H1 (cell line): ENCODE measurements around the gene BCAS3. TPM values are rescaled to one million over a fixed set of nuclear protein-coding genes. Genes with fewer than 3 reads are reported as not detected.

Source experiments
- CTCF ChIA-PET: fragments of 300-600 bp; sonication (Branson Sonifier 250); formaldehyde crosslinking; loops from one replicate; lab custom pipeline; 2021; ENCODE audit not compliant: partially characterized antibody; lab: Charles Lee
- POLR2A ChIA-PET: fragments of 300-600 bp; sonication (Branson Sonifier 250); formaldehyde crosslinking; loops from one replicate; lab custom pipeline; 2021; ENCODE audit warnings: inconsistent platforms; ENCODE audit not compliant: partially characterized antibody; lab: Charles Lee
- DNase-seq, 2 experiments: peaks; one replicate each; pipeline versions ENCODE4 v3.0.0 to v3.0.0-alpha.2; 2010 to 2022; ENCODE audit warnings: low spot score in 2 of 2, low read depth in 1 of 2, mixed read lengths in 1 of 2
- FAIRE-seq: peaks from 2 replicates; lab custom pipeline; 2011; peaks lifted over from hg19 to GRCh38; lab: Jason Lieb, UNC
- H2AFZ ChIP-seq: 2 replicates; pipeline ENCODE4 v1.8.1; 2012; ENCODE audit warnings: low read length, inconsistent platforms
- H2AK5ac ChIP-seq: 2 replicates; pipeline ENCODE4 v1.6.1; 2013; ENCODE audit warnings: low read depth, low read length
- H2BK120ac ChIP-seq: replicated peaks from 2 replicates; pipeline ENCODE3; 2013; ENCODE audit warnings: low read depth, low read length, inconsistent platforms
- H2BK12ac ChIP-seq: 2 replicates; pipeline ENCODE4 v1.6.1; 2013; ENCODE audit warnings: low read depth, low read length
- H2BK15ac ChIP-seq: 2 replicates; pipeline ENCODE4 v1.6.1; 2013; ENCODE audit warnings: low read length
- H2BK20ac ChIP-seq: 2 replicates; pipeline ENCODE4 v1.6.1; 2013; ENCODE audit warnings: low read length
- H2BK5ac ChIP-seq: 2 replicates; pipeline ENCODE4 v1.6.1; 2013; ENCODE audit warnings: low read depth, low read length
- H3K14ac ChIP-seq: 2 replicates; pipeline ENCODE4 v1.6.1; 2013; ENCODE audit warnings: inconsistent platforms; ENCODE audit not compliant: insufficient read length
- H3K18ac ChIP-seq: 2 replicates; pipeline ENCODE4 v1.6.1; 2013; ENCODE audit warnings: low read length; ENCODE audit errors: extremely low read depth
- H3K23ac ChIP-seq: 2 replicates; pipeline ENCODE4 v1.6.1; 2013; ENCODE audit warnings: inconsistent platforms; ENCODE audit not compliant: insufficient read length
- H3K23me2 ChIP-seq: 2 replicates; pipeline ENCODE4 v1.6.1; 2013; ENCODE audit warnings: low read depth, low read length
- H3K27ac ChIP-seq: 2 replicates; pipeline ENCODE4 v1.6.1; 2011; ENCODE audit warnings: low read depth, low read length, inconsistent platforms
- H3K27me3 ChIP-seq, 4 experiments: replicated peaks in 1 of 4; 1 replicate in 1 of 4; 2 replicates in 3 of 4; pipeline versions ENCODE4 v1.6.1 to v1.8.1; 2011 to 2013; ENCODE audit warnings: low read length in 3 of 4, mild to moderate bottlenecking in 3 of 4, inconsistent platforms in 2 of 4, mixed read lengths in 2 of 4, moderate library complexity in 1 of 4; ENCODE audit not compliant: control insufficient read depth in 3 of 4, insufficient read depth in 3 of 4; ENCODE audit errors: extremely low read depth in 1 of 4
- H3K36me3 ChIP-seq, 4 experiments: 2 replicates each; pipeline versions ENCODE4 v1.6.1 to v1.8.1; 2011 to 2013; ENCODE audit warnings: mild to moderate bottlenecking in 4 of 4, low read length in 3 of 4, moderate library complexity in 2 of 4, control low read depth in 1 of 4, inconsistent platforms in 1 of 4; ENCODE audit not compliant: insufficient read depth in 4 of 4, control insufficient read depth in 2 of 4
- H3K4ac ChIP-seq: replicated peaks from 2 replicates; pipeline ENCODE3; 2013; ENCODE audit warnings: low read length, low read depth, mixed read lengths, inconsistent platforms; ENCODE audit not compliant: insufficient read length
- H3K4me1 ChIP-seq, 4 experiments: replicated peaks in 1 of 4; 1 replicate in 1 of 4; 2 replicates in 3 of 4; pipeline versions ENCODE4 v1.6.1 to v1.8.1; 2011 to 2013; ENCODE audit warnings: low read length in 3 of 4, inconsistent platforms in 2 of 4, mixed read lengths in 1 of 4; ENCODE audit not compliant: insufficient read depth in 4 of 4, control insufficient read depth in 3 of 4
- H3K4me2 ChIP-seq, 2 experiments: 2 replicates each; pipeline versions ENCODE4 v1.6.1 to v1.8.1; 2011 to 2013; ENCODE audit warnings: low read depth in 2 of 2, low read length in 2 of 2, control low read depth in 1 of 2, inconsistent platforms in 1 of 2, mild to moderate bottlenecking in 1 of 2; ENCODE audit not compliant: insufficient read depth in 1 of 2
- H3K4me3 ChIP-seq, 4 experiments: fragments of 200-600, 300-600 bp in 1 of 4; sonication (generic), shearing (Covaris generic), sonication (Bioruptor Twin) in 1 of 4; 2 replicates each; pipeline versions ENCODE4 v1.5.1 to v1.8.1; 2011 to 2016; ENCODE audit warnings: low read length in 4 of 4, low read depth in 3 of 4, control low read depth in 2 of 4, inconsistent platforms in 2 of 4, mild to moderate bottlenecking in 2 of 4, mixed read lengths in 1 of 4, moderate library complexity in 1 of 4; ENCODE audit not compliant: insufficient read depth in 2 of 4; ENCODE audit errors: extremely low read depth in 1 of 4
- H3K56ac ChIP-seq: replicated peaks from 2 replicates; pipeline ENCODE3; 2013; ENCODE audit warnings: low read depth, mild to moderate bottlenecking, mixed read lengths, low read length, inconsistent platforms; ENCODE audit not compliant: insufficient read length
- H3K79me1 ChIP-seq: 2 replicates; pipeline ENCODE4 v1.6.1; 2013; ENCODE audit warnings: low read depth, low read length, control low read depth
- H3K79me2 ChIP-seq, 2 experiments: 2 replicates each; pipeline versions ENCODE4 v1.6.1 to v1.8.1; 2012 to 2013; ENCODE audit warnings: low read length in 2 of 2, mild to moderate bottlenecking in 2 of 2, inconsistent platforms in 1 of 2; ENCODE audit not compliant: insufficient read depth in 2 of 2, control insufficient read depth in 1 of 2
- H3K9ac ChIP-seq, 4 experiments: replicated peaks in 1 of 4; 1 replicate in 1 of 4; 2 replicates in 3 of 4; pipeline versions ENCODE4 v1.6.1 to v1.8.1; 2011 to 2013; ENCODE audit warnings: low read depth in 3 of 4, low read length in 3 of 4, control low read depth in 2 of 4, mild to moderate bottlenecking in 2 of 4, moderate library complexity in 2 of 4, inconsistent platforms in 1 of 4; ENCODE audit errors: extremely low read depth in 1 of 4
- H3K9me3 ChIP-seq, 2 experiments: 2 replicates each; pipeline versions ENCODE4 v1.6.1 to v1.8.1; 2012 to 2013; ENCODE audit warnings: mild to moderate bottlenecking in 2 of 2, moderate library complexity in 2 of 2, control low read depth in 1 of 2, inconsistent platforms in 1 of 2, low read depth in 1 of 2, low read length in 1 of 2, mixed read lengths in 1 of 2; ENCODE audit not compliant: insufficient read depth in 2 of 2
- H4K20me1 ChIP-seq, 2 experiments: replicated peaks in 1 of 2; 2 replicates each; pipeline versions ENCODE3 to v1.8.1; 2011 to 2013; ENCODE audit warnings: inconsistent platforms in 2 of 2, low read length in 2 of 2, mild to moderate bottlenecking in 1 of 2; ENCODE audit not compliant: insufficient read depth in 2 of 2, control insufficient read depth in 1 of 2
- H4K5ac ChIP-seq: 2 replicates; pipeline ENCODE4 v1.6.1; 2013; ENCODE audit warnings: low read length, low read depth, mixed read lengths, inconsistent platforms; ENCODE audit not compliant: insufficient read length
- H4K8ac ChIP-seq: 2 replicates; pipeline ENCODE4 v1.8.0; 2013; ENCODE audit warnings: mild to moderate bottlenecking, moderate library complexity, low read length, inconsistent platforms; ENCODE audit not compliant: insufficient read depth; ENCODE audit errors: extremely low read depth
- H4K91ac ChIP-seq: replicated peaks from 2 replicates; pipeline ENCODE3; 2013; ENCODE audit warnings: low read length, mixed read lengths, inconsistent platforms; ENCODE audit not compliant: insufficient read length
- KDM5A ChIP-seq: fragments of 200-600 bp; IDR thresholded peaks from 2 replicates; pipeline ENCODE4 v1.7.1; 2012; ENCODE audit warnings: mild to moderate bottlenecking, low read length, inconsistent platforms, mixed read lengths
- RAD21 ChIP-seq, 2 experiments: IDR thresholded peaks in 1 of 2; conservative IDR thresholded peaks in 1 of 2; 2 replicates each; pipeline ENCODE4 v1.6.1; 2011; ENCODE audit warnings: low read depth in 2 of 2, low read length in 2 of 2, improper control_type of control experiment in 1 of 2, inconsistent platforms in 1 of 2, mild to moderate bottlenecking in 1 of 2, moderate library complexity in 1 of 2
- RNF2 ChIP-seq: fragments of 200-900, 300-1000 bp; sonication (generic); IDR thresholded peaks from 2 replicates; pipeline ENCODE4 v1.7.1; 2016; ENCODE audit warnings: borderline replicate concordance, low read depth, mild to moderate bottlenecking, antibody characterized with exemption, low read length; ENCODE audit not compliant: poor library complexity, severe bottlenecking; ENCODE audit errors: missing control alignments
- WGBS, 2 experiments: shearing (Covaris generic) in 1 of 2; methylation state at CpG; one replicate each; pipeline versions ENCODE4 v1.1.6 to v1.1.7; 2013 to 2015; ENCODE audit warnings: low lambda C conversion rate in 2 of 2, mixed read lengths in 2 of 2, inconsistent platforms in 1 of 2, low coverage in 1 of 2, missing lambda C conversion rate in 1 of 2; ENCODE audit not compliant: insufficient replicate concordance in 2 of 2, insufficient coverage in 1 of 2, insufficient read length in 1 of 2; ENCODE audit errors: extremely low coverage in 1 of 2, missing lambda C conversion rate in 1 of 2; 5-methylcytosine and 5-hydroxymethylcytosine counted together
- polyA plus RNA-seq, 7 experiments: library from polyadenylated mRNA; depleted of rRNA in 3 of 7; stranded (reverse) in 5 of 7; unstranded in 2 of 7; fragments of >200 nt in 5 of 7; fragments of 200-250 nt in 2 of 7; gene quantifications; 1 replicate in 5 of 7; 2 replicates in 1 of 7; 4 replicates in 1 of 7; pipeline versions ENCODE4 v1.2.1 to v1.2.3, GENCODE V29; 2011 to 2013; ENCODE audit warnings: missing spikeins in 2 of 7, mixed read lengths in 2 of 7
- total RNA-seq: library from RNA; stranded (reverse); fragmentation: NEBNext Ultra II Directional; extraction: Animal tissue kit (Norgen Biotek cat#: 25700); gene quantifications from 2 replicates; pipeline ENCODE4 v1.2.1, GENCODE V29; 2021
- TF ChIP-seq, protein P1 (sequence below), 3 experiments: IDR thresholded peaks; 1 replicate in 2 of 3; 2 replicates in 1 of 3; pipeline versions ENCODE4 v1.5.1 to v1.6.1; 2011; ENCODE audit warnings: low read length in 3 of 3, mild to moderate bottlenecking in 3 of 3, inconsistent platforms in 2 of 3, low read depth in 1 of 3, moderate library complexity in 1 of 3; ENCODE audit not compliant: insufficient read depth in 1 of 3; ENCODE audit errors: control extremely low read depth in 1 of 3

BCAS3 gene
- total and polyA plus RNA-seq, 2 of the 8 experiments (the other 6 are each of a cell fraction or from before 2014, with no cell fraction given), result 9.9 to 13.3 TPM

DNA sequence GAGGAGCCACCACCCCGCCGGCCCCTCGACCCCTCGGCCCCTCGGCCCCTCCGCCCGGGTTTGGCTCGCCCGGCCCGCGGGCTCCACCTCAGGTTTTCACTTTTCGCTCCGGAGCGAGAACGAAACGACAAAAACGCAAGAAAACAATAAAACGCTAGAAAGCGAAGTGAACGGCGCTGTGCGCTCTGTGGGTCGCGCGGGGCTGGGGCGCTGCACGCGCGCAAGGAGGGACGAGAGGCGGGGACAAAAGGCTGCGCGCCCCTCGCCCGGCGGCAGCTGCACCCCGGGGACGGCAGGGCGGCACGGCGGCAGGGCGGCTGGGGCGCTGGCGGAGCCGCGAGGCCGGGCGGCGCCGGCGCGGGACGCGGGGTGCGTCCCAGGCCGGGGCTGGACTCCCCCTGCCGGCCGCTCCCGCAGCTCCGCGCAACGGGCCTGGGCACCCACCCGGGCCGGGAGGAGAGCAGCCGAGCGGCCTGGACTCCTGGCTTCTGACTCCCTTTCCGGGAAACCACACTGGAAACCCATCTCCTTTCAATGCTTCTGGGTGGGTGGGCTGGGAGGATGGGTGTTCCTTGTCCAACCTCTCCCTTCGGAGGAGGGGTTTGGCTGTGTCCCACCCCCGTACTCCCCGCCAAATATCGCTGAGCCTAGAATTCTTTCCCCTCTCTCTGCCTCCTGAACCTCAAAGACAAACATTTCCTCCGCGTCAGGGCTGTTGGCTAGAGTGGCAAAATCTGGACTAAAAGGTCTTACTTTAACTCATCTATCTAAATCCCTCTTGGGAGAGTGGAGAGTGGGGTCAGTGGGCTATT is 731.9 kb downstream of the BCAS3 start:
- H3K18ac ChIP-seq, result no peak overlapping the region
- no peaks in the 10 kb centered on the region; a peak in 1 of 4 replicates for H3K9me3 ChIP-seq
- no peak overlapping the region for H3K27ac ChIP-seq
- H3K23me2 ChIP-seq, result peaks cover 16% of the 10 kb centered on the region
- H4K8ac ChIP-seq, result no peak overlapping the region
- H3K36me3 ChIP-seq, result peaks cover 0 to 13% (median 0%) of the 10 kb centered on the region in 4 experiments; a peak in 1 of 8 replicates
- no peaks in the 10 kb centered on the region for H3K79me1 ChIP-seq
- H2BK120ac ChIP-seq, result no peak overlapping the region
- no peaks in the 10 kb centered on the region for H3K79me2 ChIP-seq
- H2BK20ac ChIP-seq, result no peak overlapping the region
- H3K14ac ChIP-seq, result no peak overlapping the region
- ChIA-PET POLR2A (interaction anchor here (1.7 to 2.3 kb wide), 2 partner anchors 11 to 53 kb away, joined by 6 to 8 read pairs; no protein-coding TSS in a partner anchor), CTCF (interaction anchor here (0.6 to 8.8 kb wide), 15 partner anchors 10 to 455 kb away, joined by 3 to 108 read pairs (median 5); partner anchors contain the start of gene TBX2)
- no peak overlapping the region for H4K5ac ChIP-seq
- H3K4me3 ChIP-seq, result peak overlapping the region in 1 of 4 experiments; percentile 49; a peak in 2 of 8 replicates
- H3K4me1 ChIP-seq, result peaks cover 0 to 33% (median 21%) of the 10 kb centered on the region in 4 experiments; a peak in 5 of 7 replicates
- no peak overlapping the region for H2BK15ac ChIP-seq
- H4K91ac ChIP-seq, result no peak overlapping the region
- peak overlapping the region in 1 of 2 experiments; percentile 37 for H3K4me2 ChIP-seq
- H2AFZ ChIP-seq, result no peak overlapping the region
- 4% methylated on average over 19 of the region's 73 CpGs; no CpG with 5 or more reads in 1 of the 2 experiments for WGBS, 2 experiments
- no peak overlapping the region for H2AK5ac ChIP-seq
- peaks cover 71 to 99% (median 94%) of the 10 kb centered on the region in 4 experiments for H3K27me3 ChIP-seq
- H4K20me1 ChIP-seq, result peaks cover 19 to 21% of the 10 kb centered on the region in 2 experiments
- no peak overlapping the region for H2BK12ac ChIP-seq
- no peak overlapping the region for H3K4ac ChIP-seq
- no peak overlapping the region for H2BK5ac ChIP-seq
- DNase-seq (peak in 1 of 2 experiments; percentile 73), FAIRE-seq (no peak)
- H3K9ac ChIP-seq, result no peak overlapping the region
- no peak overlapping the region for H3K23ac ChIP-seq
- H3K56ac ChIP-seq, result no peak overlapping the region
- TF ChIP-seq, protein P1, sequence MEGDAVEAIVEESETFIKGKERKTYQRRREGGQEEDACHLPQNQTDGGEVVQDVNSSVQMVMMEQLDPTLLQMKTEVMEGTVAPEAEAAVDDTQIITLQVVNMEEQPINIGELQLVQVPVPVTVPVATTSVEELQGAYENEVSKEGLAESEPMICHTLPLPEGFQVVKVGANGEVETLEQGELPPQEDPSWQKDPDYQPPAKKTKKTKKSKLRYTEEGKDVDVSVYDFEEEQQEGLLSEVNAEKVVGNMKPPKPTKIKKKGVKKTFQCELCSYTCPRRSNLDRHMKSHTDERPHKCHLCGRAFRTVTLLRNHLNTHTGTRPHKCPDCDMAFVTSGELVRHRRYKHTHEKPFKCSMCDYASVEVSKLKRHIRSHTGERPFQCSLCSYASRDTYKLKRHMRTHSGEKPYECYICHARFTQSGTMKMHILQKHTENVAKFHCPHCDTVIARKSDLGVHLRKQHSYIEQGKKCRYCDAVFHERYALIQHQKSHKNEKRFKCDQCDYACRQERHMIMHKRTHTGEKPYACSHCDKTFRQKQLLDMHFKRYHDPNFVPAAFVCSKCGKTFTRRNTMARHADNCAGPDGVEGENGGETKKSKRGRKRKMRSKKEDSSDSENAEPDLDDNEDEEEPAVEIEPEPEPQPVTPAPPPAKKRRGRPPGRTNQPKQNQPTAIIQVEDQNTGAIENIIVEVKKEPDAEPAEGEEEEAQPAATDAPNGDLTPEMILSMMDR (IDR thresholded peaks at IDR 0.05; ENCODE audit: control extremely low read depth in 1 of 3, insufficient read depth in 1 of 3, low read depth in 1 of 3, low read length in 3 of 3), result peak; percentile 35 to 54 (median 47)
- peak; percentile 6 for TF ChIP-seq RNF2
- TF ChIP-seq RAD21 (IDR thresholded peaks at IDR 0.05 in 1 of 2, conservative IDR thresholded peaks at IDR 0.05 in 1 of 2; ENCODE audit: low read depth in 2 of 2, low read length in 2 of 2), result peak; percentile 5 to 34; a peak in 3 of 4 replicates
- TF ChIP-seq KDM5A, result no peak
